GM19455 (cell line): ENCODE measurements around the gene SORCS3.

ENCODE experiments used
- ATAC-seq: cut with Tn5 transposase; IDR thresholded peaks from one replicate; pipeline ENCODE4 v1.9.1; 2021; ENCODE audit not compliant: unreplicated experiment

SORCS3 gene

DNA sequence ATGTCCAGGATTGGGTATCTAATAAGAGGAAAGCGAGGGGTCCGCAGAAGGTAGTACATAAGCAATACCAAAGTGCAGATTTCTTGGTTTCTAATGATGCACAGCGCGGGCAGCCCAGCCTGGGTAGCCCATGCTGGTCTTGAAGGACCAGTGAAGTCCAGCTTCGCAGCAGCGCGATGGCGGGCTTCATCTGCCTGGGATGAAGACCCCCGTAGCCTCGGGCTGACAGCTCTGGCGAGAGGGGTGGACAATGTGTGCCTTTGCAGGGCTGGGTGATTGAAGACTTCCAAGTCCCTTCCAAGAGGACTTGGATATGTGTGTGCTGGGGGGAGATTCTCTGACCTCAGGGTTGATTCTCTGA, 2.2 kb downstream of the SORCS3 start:
- ATAC-seq, result no peak

GRCh38 chr10:104646146-104646545, 5.1 kb downstream of the SORCS3 start:
- ATAC-seq, result no peak

DNA sequence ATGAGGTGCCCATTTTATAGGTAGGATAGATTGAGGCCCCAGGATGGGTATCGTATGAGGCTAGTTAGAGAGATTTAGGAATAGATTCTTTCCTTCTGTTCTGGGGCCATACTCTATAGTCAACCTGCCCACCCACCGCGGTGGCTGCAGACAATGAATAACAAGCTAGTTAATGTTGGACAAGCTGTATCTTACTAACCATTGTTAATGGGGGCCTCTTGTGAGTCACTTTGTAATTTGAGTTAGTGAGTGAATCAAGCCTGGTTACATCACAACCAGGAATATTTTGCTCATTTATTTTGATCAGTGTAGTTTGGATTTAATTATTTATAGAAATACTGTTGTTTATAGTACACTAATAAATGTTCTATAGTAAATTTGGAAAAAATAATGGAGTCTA, 7.3 kb downstream of the SORCS3 start:
- no peak for ATAC-seq

DNA sequence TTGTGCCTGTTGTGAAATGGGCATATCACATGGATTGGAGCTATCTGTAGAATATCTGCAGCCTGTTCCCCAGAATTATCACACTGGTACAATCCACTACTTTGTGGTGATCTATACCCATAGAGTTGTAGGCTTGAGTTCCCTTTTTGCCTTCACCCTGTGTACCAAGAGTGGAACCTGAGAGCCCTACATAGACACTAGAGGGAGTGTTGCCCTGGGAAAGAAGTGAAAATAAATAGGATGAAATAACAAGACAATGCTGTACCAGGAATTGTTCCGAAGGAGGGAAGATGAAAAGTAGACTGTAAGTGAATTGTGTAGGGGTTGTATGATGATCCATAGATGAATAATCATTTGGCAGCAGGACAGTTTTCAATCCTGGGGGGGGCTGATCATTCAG, 9.0 kb downstream of the SORCS3 start:
- ATAC-seq, result no peak

DNA sequence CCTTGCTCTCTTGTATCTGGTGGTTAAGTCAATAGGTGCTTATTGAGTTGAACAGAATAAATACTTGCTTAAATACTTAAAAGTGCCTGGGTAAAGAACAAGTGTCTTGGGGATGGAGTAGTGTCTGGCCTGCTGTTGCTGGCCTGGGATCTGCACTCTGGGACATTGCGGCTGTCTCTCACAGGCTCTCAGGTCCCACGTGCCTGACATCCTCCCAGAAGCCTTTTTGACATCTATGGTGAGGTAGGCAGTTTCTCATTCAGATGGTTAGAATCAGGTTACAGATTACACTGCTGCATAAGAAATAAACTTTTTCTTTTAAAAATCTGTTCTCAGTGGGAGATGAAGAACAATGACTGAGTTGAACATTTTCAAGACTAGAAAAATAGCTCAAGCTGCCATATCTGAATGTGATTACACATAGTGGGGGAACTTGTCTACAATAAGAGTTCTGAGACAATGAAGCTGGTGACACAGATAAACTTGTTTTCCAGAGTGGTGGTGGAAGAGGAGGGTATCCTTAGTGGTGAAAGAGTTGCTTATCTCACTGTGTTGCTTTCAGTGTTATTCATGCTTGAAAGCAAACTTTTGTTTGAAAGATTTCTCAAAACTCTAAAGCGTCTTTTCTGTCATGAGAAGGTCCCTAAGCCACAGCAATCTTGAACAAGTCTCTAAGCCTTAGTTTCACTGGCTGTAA, 9.7 kb downstream of the SORCS3 start:
- no peak for ATAC-seq

DNA sequence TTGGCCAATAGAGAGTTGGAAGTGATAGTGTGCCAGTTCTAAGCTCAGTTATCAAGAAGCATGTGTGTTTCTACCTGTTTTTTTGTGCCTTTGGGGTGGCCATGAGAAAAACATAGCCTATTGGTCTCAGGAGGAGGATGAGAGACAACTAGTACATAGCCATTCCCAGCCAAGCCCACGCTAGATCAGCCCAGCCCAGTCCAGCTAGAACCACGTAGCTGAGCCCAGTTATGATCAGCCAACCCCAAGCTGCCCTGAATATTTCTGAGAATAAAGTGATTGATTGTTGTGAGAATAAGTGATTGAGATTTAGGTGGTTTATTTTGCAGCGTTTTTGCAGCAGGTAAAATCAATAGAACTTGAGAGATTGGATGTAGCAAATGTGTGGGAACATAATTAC, 15.9 kb downstream of the SORCS3 start:
- ATAC-seq, result no peak

GRCh38 chr10:104657457-104657856, 16.4 kb downstream of the SORCS3 start:
- no peak for ATAC-seq

GRCh38 chr10:104658067-104658466, 17.0 kb downstream of the SORCS3 start:
- ATAC-seq, result no peak

GRCh38 chr10:104659809-104660208, 18.7 kb downstream of the SORCS3 start:
- no peak for ATAC-seq

DNA sequence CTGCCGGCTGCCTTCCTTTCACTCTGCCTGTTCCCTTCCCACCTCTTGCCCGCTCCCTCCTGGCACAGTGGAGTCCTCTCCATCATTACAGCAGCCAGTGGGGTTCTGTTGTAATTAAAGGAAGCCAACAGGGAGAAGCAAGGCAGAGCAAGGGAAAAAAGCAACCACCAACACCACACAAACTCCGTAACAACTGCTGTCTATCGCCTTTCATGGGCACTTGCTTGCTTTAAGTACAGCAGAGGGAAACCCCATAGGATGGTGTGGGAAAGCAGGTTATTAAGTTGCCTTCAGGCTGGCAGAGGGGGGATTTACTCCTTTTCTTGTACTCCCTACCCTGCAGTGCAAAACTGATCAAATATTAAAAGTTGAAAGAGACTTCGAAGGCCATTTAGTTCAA, 22.0 kb downstream of the SORCS3 start:
- no peak for ATAC-seq

GRCh38 chr10:104663563-104663962, 22.5 kb downstream of the SORCS3 start:
- ATAC-seq, result no peak

DNA sequence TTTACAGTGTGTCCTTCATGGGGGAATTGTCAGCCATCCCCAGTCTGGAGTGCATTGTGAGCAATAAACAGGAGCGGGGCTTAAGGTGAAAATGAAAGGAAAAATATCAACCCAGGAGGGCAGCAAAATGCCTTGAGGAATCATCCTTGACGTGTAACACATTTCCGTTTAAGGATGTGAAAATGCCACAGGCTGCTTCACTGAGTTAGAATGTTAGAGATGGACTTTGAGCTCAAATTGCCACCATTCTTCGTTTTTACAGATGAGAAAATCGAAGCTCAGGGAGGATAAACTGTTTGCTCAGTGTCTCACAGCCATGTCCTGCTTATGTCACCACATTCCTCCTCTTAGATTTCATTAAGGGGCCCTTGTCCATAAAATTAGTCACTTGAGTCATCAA, 23.1 kb downstream of the SORCS3 start:
- no peak for ATAC-seq

- ATAC-seq, result no peak
Observed at GRCh38 chr10:104665174-104665573, 24.1 kb downstream of the SORCS3 start.

DNA sequence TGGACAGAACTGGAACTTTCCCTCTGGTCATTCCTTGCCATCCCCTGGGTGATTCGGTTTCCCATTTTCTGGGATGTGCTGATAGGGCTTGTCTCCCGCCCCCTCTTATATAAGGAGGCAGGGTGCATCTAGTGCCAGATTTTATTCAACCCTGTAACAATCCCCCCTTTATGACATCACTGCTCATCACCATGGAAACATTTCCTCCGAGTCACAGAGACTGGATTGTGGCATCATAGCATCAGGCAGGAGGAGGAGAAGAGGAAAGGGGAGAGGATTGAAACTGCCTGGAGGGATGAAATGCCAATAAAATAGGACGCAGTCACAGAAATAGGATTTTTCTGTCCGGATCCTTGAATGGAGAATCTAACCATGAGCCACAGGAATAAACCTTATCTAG, 25.0 kb downstream of the SORCS3 start:
- ATAC-seq, result no peak

- no peak for ATAC-seq
Observed at GRCh38 chr10:104676874-104677273, 35.8 kb downstream of the SORCS3 start.

DNA sequence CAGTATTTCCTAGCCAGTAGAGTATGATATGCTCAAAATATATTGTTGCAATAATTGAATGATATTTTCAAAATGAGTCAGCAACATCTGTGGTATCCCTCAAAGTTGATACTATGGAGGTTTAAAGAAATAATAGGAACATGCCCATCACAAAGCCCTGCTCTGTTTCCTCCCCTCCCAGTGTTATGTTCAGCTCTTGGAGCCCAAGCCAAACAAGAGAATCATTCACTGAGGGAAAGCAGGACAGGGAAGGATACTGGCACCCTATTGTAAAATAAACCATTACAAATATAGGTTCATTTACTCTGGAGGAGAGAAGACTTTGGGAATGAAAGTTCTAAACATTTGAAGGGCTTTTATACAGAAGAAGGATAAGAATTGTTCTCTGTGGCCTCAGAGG, 37.6 kb downstream of the SORCS3 start:
- no peak for ATAC-seq

DNA sequence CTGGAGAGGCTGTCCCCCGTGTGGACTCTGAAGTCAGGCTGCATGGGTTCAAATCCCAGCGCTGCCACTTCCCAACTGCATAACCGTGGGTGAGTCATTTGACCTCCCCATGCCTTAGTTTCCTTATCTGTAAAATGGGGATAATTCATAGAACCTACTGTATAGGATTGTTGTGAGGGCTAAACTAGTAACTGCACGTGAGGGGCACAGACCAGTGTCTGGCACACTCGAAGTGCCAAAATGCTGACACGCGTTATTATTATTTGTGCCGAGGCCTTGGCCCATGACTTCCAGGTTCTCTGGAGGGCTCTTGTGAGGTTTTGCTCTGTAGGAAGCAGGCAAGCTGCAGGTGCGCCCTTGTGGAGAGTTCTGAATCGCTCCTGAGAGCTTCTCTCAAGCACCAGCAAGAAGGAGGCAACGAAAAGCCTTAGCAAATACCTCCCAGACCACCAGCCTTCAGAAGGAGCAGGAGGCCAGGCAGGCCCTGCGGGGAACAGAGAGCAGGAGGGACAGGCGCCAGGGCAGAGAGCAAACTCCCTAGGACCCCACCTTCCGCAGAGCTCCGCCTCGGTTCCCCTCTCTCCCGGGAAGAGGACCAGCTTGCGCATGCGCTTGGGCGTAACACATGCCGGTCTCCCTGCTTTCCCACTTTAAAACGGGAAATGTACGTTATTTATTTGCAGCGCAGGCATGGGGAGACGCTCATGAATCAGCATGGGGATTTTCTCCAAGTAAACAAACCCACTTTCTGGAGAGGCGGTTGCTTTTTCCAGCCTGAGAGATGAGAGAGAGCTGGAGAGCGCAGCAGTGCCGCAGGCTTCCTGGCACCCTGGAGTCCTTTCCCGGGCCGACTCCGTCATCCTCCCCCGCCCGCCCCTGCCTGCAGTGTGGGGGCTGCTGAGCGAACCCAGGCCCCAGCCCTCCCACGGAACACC, 39.6 kb downstream of the SORCS3 start:
- no peak for ATAC-seq

DNA sequence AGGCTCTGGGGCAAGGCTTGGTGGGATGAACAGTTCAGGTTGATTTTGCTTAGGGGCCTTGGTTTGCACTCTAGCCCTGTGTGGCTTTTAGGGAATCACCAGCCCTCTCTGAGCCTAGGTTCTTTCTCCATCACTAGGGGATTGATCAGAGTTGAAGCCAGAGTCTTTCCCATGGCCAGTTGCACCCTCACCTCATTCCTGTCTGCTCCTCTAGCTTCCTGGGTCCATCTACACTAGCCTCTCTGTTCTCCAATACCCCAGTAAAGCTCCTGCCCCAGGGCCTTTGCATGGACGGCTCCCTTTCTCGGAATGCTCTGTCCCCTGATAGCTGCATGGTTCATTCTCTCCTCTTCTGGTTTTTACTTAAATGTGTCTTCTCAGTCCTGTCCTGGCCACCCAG, 40.4 kb downstream of the SORCS3 start:
- no peak for ATAC-seq

DNA sequence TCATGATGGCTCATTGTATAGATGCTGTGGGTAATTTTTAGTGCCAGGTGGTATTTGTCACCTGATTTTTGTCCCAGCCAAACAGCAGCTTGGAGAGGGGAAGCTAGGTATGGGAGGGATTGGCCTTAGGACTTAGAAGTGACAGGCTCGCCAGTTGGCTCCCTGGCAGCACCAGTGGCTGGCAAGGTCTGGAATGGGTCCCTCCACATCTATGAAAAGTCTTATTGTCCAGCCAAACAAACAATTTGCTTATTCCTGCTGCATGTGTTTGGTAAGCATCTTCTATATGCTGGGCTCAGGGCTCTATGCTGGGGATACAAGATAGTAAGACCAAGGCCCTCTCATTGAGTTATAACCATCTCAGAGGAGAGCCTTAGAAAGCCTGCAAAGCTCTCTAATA, 42.5 kb downstream of the SORCS3 start:
- no peak for ATAC-seq

DNA sequence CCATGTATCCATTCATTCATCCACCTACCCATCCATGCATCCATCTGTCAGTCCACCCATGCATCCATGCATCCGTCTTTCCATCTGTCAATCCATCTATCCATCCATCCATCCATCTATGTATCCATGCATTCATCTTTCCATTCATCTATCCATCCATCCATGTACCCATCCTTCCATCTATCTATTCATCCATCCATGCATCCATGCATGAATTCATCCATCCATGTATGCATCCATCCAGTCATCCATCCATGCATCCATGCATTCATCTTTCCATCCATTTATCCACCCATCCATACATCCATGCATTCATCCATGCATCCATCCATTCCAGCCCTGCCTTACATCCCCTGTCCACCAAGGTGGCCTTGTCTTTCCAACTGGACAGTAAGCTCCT, 45.7 kb downstream of the SORCS3 start:
- no peak for ATAC-seq

DNA sequence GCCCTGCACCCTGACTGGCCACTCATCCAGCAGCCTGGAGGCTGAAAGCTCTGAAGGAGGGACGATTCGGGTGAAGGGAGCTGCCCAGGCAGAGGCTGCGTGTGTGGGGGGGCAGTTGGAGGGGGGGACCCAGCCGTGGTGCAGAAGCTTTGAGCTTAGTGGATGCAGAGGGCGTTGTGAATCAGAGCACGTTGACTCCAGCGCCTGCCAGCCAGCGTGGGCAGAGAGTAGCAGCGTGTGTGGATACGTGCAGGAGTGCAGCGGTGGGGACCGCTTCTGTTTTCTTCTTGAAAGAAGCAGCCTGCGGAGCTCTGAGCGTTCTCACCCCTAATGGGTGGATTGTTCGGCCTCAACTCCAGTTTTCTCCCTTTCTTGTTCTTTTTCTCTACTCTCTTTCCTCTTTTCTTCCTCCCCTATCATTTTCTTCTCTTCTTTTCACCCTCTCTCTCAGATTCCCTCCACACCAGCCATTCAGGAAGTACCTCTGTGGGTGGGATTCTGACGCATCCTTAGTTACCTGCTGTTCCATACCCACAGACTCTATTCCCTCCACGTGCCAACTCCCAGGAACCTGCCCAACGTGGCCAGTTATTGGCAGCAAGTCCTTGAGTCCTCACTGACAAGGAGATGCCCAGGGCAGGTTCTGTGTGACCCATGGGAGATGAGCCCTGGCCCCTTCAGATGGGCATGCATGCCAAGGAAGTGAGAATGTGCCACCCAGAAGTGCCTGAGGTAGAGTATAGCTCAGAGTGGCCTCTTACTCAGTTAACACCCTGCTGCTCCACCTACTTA, 47.4 kb downstream of the SORCS3 start:
- ATAC-seq, result no peak

DNA sequence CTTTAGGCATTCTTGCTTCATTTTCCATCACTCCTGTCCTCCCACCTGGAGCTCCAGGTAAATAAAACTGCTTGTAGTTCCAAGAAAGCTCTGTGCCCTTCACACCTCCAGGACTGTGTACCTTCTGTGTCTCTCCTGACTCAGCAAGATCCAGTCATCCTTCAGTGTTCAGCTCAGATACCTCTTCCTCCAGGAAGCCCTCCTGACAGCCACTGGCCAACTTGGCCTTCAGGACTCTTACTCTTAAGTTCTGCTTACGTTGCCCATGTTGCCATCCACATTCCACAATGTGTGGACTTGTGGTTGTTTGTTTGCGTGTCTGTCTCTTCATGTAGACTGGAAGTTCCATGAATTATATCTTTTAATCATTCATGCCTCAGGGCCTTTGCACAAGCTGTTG, 48.0 kb downstream of the SORCS3 start:
- no peak for ATAC-seq
